Measurements from ENCODE around the gene SLBP.

Gene SLBP

DNA sequence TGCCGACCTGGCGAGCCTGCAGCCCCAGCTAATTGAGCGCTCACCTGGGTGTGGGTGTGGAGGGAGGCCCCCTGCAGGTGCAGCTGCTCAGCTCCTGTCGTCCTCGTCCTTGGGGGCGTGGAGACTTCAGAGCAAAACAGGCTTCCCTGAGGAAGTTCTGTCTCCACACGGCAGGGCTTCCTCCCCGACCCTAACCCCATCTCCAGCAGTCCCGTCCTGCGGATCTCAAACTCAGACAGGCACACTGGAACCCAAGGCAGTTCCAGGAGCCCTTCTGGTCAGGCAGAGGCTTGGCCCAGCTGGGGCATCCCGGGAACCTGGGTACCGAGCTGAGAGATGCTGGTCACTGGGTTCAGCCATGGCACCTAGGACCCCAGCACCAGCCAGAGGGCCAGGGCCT is 33.6 kb upstream of the SLBP start:
- CTCF ChIA-PET: interaction anchor here (0.6 to 4.4 kb wide), 5 partner anchors 12 to 470 kb away, joined by 3 to 56 read pairs (median 3); no protein-coding TSS in a partner anchor
- POLR2A ChIA-PET (ENCODE audit: low non-redundant PET): no interaction called here
- peak overlapping the region; percentile 53 for H3K27ac ChIP-seq
- TF ChIP-seq, protein P1, sequence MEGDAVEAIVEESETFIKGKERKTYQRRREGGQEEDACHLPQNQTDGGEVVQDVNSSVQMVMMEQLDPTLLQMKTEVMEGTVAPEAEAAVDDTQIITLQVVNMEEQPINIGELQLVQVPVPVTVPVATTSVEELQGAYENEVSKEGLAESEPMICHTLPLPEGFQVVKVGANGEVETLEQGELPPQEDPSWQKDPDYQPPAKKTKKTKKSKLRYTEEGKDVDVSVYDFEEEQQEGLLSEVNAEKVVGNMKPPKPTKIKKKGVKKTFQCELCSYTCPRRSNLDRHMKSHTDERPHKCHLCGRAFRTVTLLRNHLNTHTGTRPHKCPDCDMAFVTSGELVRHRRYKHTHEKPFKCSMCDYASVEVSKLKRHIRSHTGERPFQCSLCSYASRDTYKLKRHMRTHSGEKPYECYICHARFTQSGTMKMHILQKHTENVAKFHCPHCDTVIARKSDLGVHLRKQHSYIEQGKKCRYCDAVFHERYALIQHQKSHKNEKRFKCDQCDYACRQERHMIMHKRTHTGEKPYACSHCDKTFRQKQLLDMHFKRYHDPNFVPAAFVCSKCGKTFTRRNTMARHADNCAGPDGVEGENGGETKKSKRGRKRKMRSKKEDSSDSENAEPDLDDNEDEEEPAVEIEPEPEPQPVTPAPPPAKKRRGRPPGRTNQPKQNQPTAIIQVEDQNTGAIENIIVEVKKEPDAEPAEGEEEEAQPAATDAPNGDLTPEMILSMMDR (conservative IDR thresholded peaks at IDR 0.05; ENCODE audit: low read depth): no peak
- no peak for DNase-seq (ENCODE audit: low spot score)

- peak overlapping the region; percentile 53 for H3K27ac ChIP-seq
- ChIA-PET CTCF (interaction anchor here (0.6 to 4.4 kb wide), 5 partner anchors 11 to 470 kb away, joined by 3 to 56 read pairs (median 3); no protein-coding TSS in a partner anchor), POLR2A (ENCODE audit: low non-redundant PET) (no interaction called here)
- TF ChIP-seq, protein P1 (conservative IDR thresholded peaks at IDR 0.05; ENCODE audit: low read depth): no peak
- no peak for DNase-seq (ENCODE audit: low spot score)
Measured at GRCh38 chr4:1745165-1745564, 33.0 kb upstream of the SLBP start.

GRCh38 chr4:1744552-1744951 is 32.4 kb upstream of the SLBP start:
- CTCF ChIA-PET: interaction anchor here (0.7 to 4.4 kb wide), 3 partner anchors 51 to 68 kb away, joined by 3 to 56 read pairs (median 5); no protein-coding TSS in a partner anchor
- H3K27ac ChIP-seq: peak overlapping the region; percentile 53
- no peak for DNase-seq (ENCODE audit: low spot score)
- TF ChIP-seq, protein P1 (conservative IDR thresholded peaks at IDR 0.05; ENCODE audit: low read depth): no peak
- POLR2A ChIA-PET (ENCODE audit: low non-redundant PET): no interaction called here

GRCh38 chr4:1743975-1744374 is 31.9 kb upstream of the SLBP start:
- POLR2A ChIA-PET (ENCODE audit: low non-redundant PET): no interaction called here
- H3K27ac ChIP-seq: peak overlapping the region; percentile 53
- TF ChIP-seq, protein P1 (conservative IDR thresholded peaks at IDR 0.05; ENCODE audit: low read depth): no peak
- no peak for DNase-seq (ENCODE audit: low spot score)
- CTCF ChIA-PET: interaction anchor here (0.6 to 0.9 kb wide), 3 partner anchors 51 to 166 kb away, joined by 3 to 5 read pairs (median 3); no protein-coding TSS in a partner anchor

DNA sequence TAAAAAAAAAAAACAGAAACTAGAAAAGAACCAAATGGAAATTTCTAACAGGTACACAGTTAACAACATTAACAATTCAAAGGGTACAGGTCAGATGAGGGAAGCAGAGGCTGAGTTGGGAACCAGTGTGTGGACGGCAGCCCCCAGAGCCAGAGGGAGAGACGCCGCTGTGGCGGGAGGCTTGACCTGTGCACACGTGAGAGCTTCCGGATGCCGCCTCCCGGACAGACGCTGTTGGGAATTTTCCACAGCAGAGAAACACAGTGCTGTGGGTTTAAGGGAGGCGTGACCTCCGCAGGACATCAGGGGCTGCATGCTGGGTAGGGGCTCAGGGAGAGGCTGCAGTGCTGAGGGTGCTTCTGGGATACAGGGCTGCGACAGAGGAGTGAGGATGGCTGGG is 31.4 kb upstream of the SLBP start:
- DNase-seq (ENCODE audit: low spot score): no peak
- CTCF ChIA-PET: interaction anchor here (0.6 to 0.7 kb wide), 2 partner anchors 69 to 166 kb away, joined by 3 to 5 read pairs; no protein-coding TSS in a partner anchor
- TF ChIP-seq, protein P1 (conservative IDR thresholded peaks at IDR 0.05; ENCODE audit: low read depth): no peak
- H3K27ac ChIP-seq: peak overlapping the region; percentile 53
- POLR2A ChIA-PET (ENCODE audit: low non-redundant PET): no interaction called here

DNA sequence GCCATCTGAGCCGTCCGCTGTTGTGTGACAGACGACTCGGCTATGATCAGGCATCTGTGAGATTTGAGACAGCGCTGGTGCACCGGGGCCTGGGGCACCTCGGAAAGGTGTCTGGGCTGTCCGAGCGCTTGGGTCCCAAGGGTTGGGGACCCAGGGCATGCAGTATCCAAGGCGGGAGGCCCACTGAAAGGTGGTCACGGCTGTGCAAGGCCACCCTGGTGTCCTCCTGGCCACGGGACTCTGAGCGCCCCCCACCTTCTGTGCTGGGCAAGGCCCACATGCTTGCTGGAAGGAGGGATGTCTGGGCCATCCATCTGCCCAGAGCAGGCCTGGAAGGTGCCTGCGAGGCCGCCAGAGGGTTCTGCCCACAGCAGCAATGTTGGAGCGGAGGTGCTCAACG is 29.1 kb upstream of the SLBP start:
- POLR2A ChIA-PET (ENCODE audit: low non-redundant PET): no interaction called here
- H3K27ac ChIP-seq: peak overlapping the region; percentile 44; the same call in 1 of the 2 replicates
- TF ChIP-seq, protein P1 (conservative IDR thresholded peaks at IDR 0.05; ENCODE audit: low read depth): no peak
- CTCF ChIA-PET: no interaction called here
- no peak for DNase-seq (ENCODE audit: low spot score)

Measured in RWPE1 (cell line).